H1 (cell line): ENCODE results near the gene FBXW8. TPM values are rescaled to one million over a fixed set of nuclear protein-coding genes. Genes with fewer than 3 reads are reported as not detected.

Source experiments
- KDM5A ChIP-seq: fragments of 200-600 bp; IDR thresholded peaks from 2 replicates; pipeline ENCODE4 v1.7.1; 2012; ENCODE audit warnings: mild to moderate bottlenecking, low read length, inconsistent platforms, mixed read lengths
- RAD21 ChIP-seq, 2 experiments: IDR thresholded peaks in 1 of 2; conservative IDR thresholded peaks in 1 of 2; 2 replicates each; pipeline ENCODE4 v1.6.1; 2011; ENCODE audit warnings: low read depth in 2 of 2, low read length in 2 of 2, improper control_type of control experiment in 1 of 2, inconsistent platforms in 1 of 2, mild to moderate bottlenecking in 1 of 2, moderate library complexity in 1 of 2
- polyA plus RNA-seq, 7 experiments: library from polyadenylated mRNA; depleted of rRNA in 3 of 7; stranded (reverse) in 5 of 7; unstranded in 2 of 7; fragments of >200 nt in 5 of 7; fragments of 200-250 nt in 2 of 7; gene quantifications; 1 replicate in 5 of 7; 2 replicates in 1 of 7; 4 replicates in 1 of 7; pipeline versions ENCODE4 v1.2.1 to v1.2.3, GENCODE V29; 2011 to 2013; ENCODE audit warnings: missing spikeins in 2 of 7, mixed read lengths in 2 of 7
- total RNA-seq: library from RNA; stranded (reverse); fragmentation: NEBNext Ultra II Directional; extraction: Animal tissue kit (Norgen Biotek cat#: 25700); gene quantifications from 2 replicates; pipeline ENCODE4 v1.2.1, GENCODE V29; 2021

The FBXW8 gene
- total and polyA plus RNA-seq, 2 of the 8 experiments (the other 6 are each of a cell fraction or from before 2014, with no cell fraction given), result 15.8 to 16.0 TPM

- TF ChIP-seq RAD21 (IDR thresholded peaks at IDR 0.05 in 1 of 2, conservative IDR thresholded peaks at IDR 0.05 in 1 of 2; ENCODE audit: low read depth in 2 of 2, low read length in 2 of 2), result no peak
- TF ChIP-seq KDM5A, result no peak
These were observed 131.6 kb downstream of the FBXW8 start (continued) for GRCh38 chr12:117042171-117042842.
